Renal pelvis (tissue), 4 donors: ENCODE results near the gene BBLN. TPM values are rescaled to one million over a fixed set of nuclear protein-coding genes. Genes with fewer than 3 reads are reported as not detected.
A peak's percentile ranks its signal among the peaks of the same experiment; 100 is the strongest.

ENCODE experiments used
- DNase-seq: peaks from one replicate; pipeline ENCODE4 v3.0.0-alpha.2; 2013
- polyA plus RNA-seq, 3 donors: library from polyadenylated mRNA; unstranded; fragments of 120-200 nt; gene quantifications; one replicate each; pipeline ENCODE4 v1.2.1, GENCODE V29; 2013; ENCODE audit not compliant: insufficient read length in 3 of 3

Gene BBLN
- polyA plus RNA-seq, 3 donors = 51.7 to 63.7 (median 61.9) TPM

- DNase-seq = no peak
These were observed 26.2 kb downstream of the BBLN start for GRCh38 chr9:128185979-128186965.

GRCh38 chr9:128187361-128187760 lies 27.3 kb downstream of the BBLN start:
- DNase-seq = no peak

GRCh38 chr9:128188209-128188608 lies 28.1 kb downstream of the BBLN start:
- DNase-seq = no peak

- no peak for DNase-seq
These were observed 29.9 kb downstream of the BBLN start for GRCh38 chr9:128190013-128190412.

- DNase-seq = no peak
These were observed 30.7 kb downstream of the BBLN start for GRCh38 chr9:128190516-128191405.

GRCh38 chr9:128191406-128192046 lies 31.5 kb downstream of the BBLN start, which contains the start of gene CIZ1:
TSS of gene CIZ1 (minus strand) at chr9:128191572. CDS start at chr9:128190857, 715 bp downstream.
- DNase-seq = peak; percentile 82

- DNase-seq = peak; percentile 90
These were observed 32.7 kb downstream of the BBLN start for GRCh38 chr9:128192601-128193371.

GRCh38 chr9:128193469-128194096 lies 33.5 kb downstream of the BBLN start:
- no peak for DNase-seq

- DNase-seq = no peak
These were observed 41.6 kb downstream of the BBLN start for GRCh38 chr9:128201441-128202369.

GRCh38 chr9:128202648-128203023 lies 42.6 kb downstream of the BBLN start:
- DNase-seq = no peak

GRCh38 chr9:128203024-128203706 lies 43.1 kb downstream of the BBLN start, which contains the start of gene DNM1:
TSS of gene DNM1 (plus strand) at chr9:128203379. CDS start at chr9:128203471, 92 bp downstream.
- no peak for DNase-seq

GRCh38 chr9:128203707-128204551 lies 43.9 kb downstream of the BBLN start:
- no peak for DNase-seq

- no peak for DNase-seq
These were observed 44.8 kb downstream of the BBLN start for GRCh38 chr9:128204858-128205257.

GRCh38 chr9:128205296-128205944 lies 45.4 kb downstream of the BBLN start:
- DNase-seq = no peak

- DNase-seq = no peak
These were observed 46.4 kb downstream of the BBLN start for GRCh38 chr9:128206484-128206883.

- DNase-seq = no peak
These were observed 47.1 kb downstream of the BBLN start for GRCh38 chr9:128206916-128207910.
